Measurements from ENCODE around the gene AGPAT1. TPM values are rescaled to one million over a fixed set of nuclear protein-coding genes. Genes with fewer than 3 reads are reported as not detected.

Gene AGPAT1
- total RNA-seq, 2 experiments from 2014 or later = 30.4 to 30.5 TPM

GRCh38 chr6:32177183-32177787, 1.4 kb upstream of the AGPAT1 start:
- Mint-ChIP-seq H3K36me3 (ENCODE audit: low read depth) (peaks cover 24% of the 10 kb centered on the region), H3K4me3 (peak overlapping the region; percentile 92), H3K27ac (peak overlapping the region; percentile 98), H3K9me3 (ENCODE audit: low read depth) (no peaks in the 10 kb centered on the region), H3K4me1 (peaks cover 70% of the 10 kb centered on the region), H3K27me3 (no peaks in the 10 kb centered on the region)
- DNase-seq (peak; percentile 57), ATAC-seq (no peak)
- intact Hi-C loops (cut with DNase I, micrococcal nuclease) = loop anchor here (1.0 to 5.0 kb wide), 12 partner anchors 22 to 1620 kb away; partner anchors contain the start of genes HSD17B8 (in 2 of the 2), PPT2 (in 2 of the 2), PSMB8 (in 2 of the 2) and RXRB (in 2 of the 2)
- CTCF ChIA-PET = interaction anchor here (0.6 to 1.4 kb wide), 3 partner anchors 16 to 665 kb away, joined by 3 to 5 read pairs (median 4); partner anchors contain the start of gene GPSM3
- POLR2A ChIA-PET = interaction anchor here (0.8 to 1.4 kb wide), 5 partner anchors 14 to 794 kb away, joined by 3 to 7 read pairs (median 4); partner anchors contain the start of genes ATF6B, PSMB9 and TAP1

GRCh38 chr6:32176476-32177182, 745 bp upstream of the AGPAT1 start:
- Mint-ChIP-seq H3K4me3 (peak overlapping the region; percentile 92), H3K9me3 (ENCODE audit: low read depth) (no peaks in the 10 kb centered on the region), H3K27me3 (no peaks in the 10 kb centered on the region), H3K4me1 (peaks cover 67% of the 10 kb centered on the region), H3K36me3 (ENCODE audit: low read depth) (peaks cover 24% of the 10 kb centered on the region), H3K27ac (peak overlapping the region; percentile 98)
- DNase-seq = no peak
- ChIA-PET CTCF (interaction anchor here (1.3 to 1.4 kb wide), 2 partner anchors 17 to 19 kb away, joined by 4 to 5 read pairs; partner anchors contain the start of gene GPSM3), POLR2A (interaction anchor here (0.6 to 1.4 kb wide), 5 partner anchors 9 to 795 kb away, joined by 4 to 7 read pairs (median 5); partner anchors contain the start of genes ATF6B, PSMB9 and TAP1)
- intact Hi-C loops (cut with DNase I, micrococcal nuclease) = loop anchor here (1.0 to 5.0 kb wide), 13 partner anchors 22 to 1619 kb away; partner anchors contain the start of genes HSD17B8 (in 2 of the 2), PPT2 (in 2 of the 2), PSMB8 (in 2 of the 2) and RXRB (in 2 of the 2)
- ATAC-seq = no peak

GRCh38 chr6:32175322-32175710, 568 bp downstream of the AGPAT1 start:
- intact Hi-C loops (cut with DNase I, micrococcal nuclease) = loop anchor here (5.0 kb wide), 8 partner anchors 438 to 1618 kb away; partner anchors contain the start of genes HSD17B8 (in 2 of the 2), PSMB8 (in 2 of the 2), RXRB (in 2 of the 2) and SLC39A7 (in 2 of the 2)
- ATAC-seq = no peak
- ChIA-PET POLR2A (no interaction called here), CTCF (no interaction called here)
- H3K9me3 Mint-ChIP-seq (ENCODE audit: low read depth) = no peaks in the 10 kb centered on the region
- H3K27ac Mint-ChIP-seq = peak overlapping the region; percentile 83
- H3K4me1 Mint-ChIP-seq = peaks cover 57% of the 10 kb centered on the region
- peaks cover 21% of the 10 kb centered on the region for H3K36me3 Mint-ChIP-seq (ENCODE audit: low read depth)
- no peaks in the 10 kb centered on the region for H3K27me3 Mint-ChIP-seq
- DNase-seq = no peak
- peak overlapping the region; percentile 92 for H3K4me3 Mint-ChIP-seq

GRCh38 chr6:32174416-32174815, 1.5 kb downstream of the AGPAT1 start:
- ChIA-PET POLR2A (no interaction called here), CTCF (no interaction called here)

GRCh38 chr6:32173051-32173727, 2.7 kb downstream of the AGPAT1 start:
- POLR2A ChIA-PET = interaction anchor here (0.7 kb wide), 1 partner anchor 449 kb away, joined by 4 read pairs; no protein-coding TSS in a partner anchor
- H3K4me1 Mint-ChIP-seq = peaks cover 39% of the 10 kb centered on the region
- ATAC-seq = no peak

More at GRCh38 chr6:32174416-32174815, 1.5 kb downstream of the AGPAT1 start:
- H3K9me3 Mint-ChIP-seq (ENCODE audit: low read depth) = no peaks in the 10 kb centered on the region
- ATAC-seq = no peak
- intact Hi-C loops (cut with DNase I, micrococcal nuclease) = no loop called here
- peak overlapping the region; percentile 58 for H3K27ac Mint-ChIP-seq
- peaks cover 48% of the 10 kb centered on the region for H3K4me1 Mint-ChIP-seq
- peaks cover 18% of the 10 kb centered on the region for H3K36me3 Mint-ChIP-seq (ENCODE audit: low read depth)
- H3K4me3 Mint-ChIP-seq = no peak overlapping the region
- DNase-seq = no peak
- H3K27me3 Mint-ChIP-seq = no peaks in the 10 kb centered on the region

GRCh38 chr6:32171234-32171633, 4.7 kb downstream of the AGPAT1 start:
- Mint-ChIP-seq H3K9me3 (ENCODE audit: low read depth) (no peaks in the 10 kb centered on the region), H3K27ac (no peak overlapping the region), H3K27me3 (no peaks in the 10 kb centered on the region), H3K36me3 (ENCODE audit: low read depth) (peaks cover 25% of the 10 kb centered on the region), H3K4me1 (peaks cover 27% of the 10 kb centered on the region), H3K4me3 (no peak overlapping the region)
- no peak for ATAC-seq
- intact Hi-C loops (cut with DNase I, micrococcal nuclease) = no loop called here
- ChIA-PET POLR2A (no interaction called here), CTCF (interaction anchor here (0.6 to 1.4 kb wide), 2 partner anchors 9 to 44 kb away, joined by 3 read pairs; no protein-coding TSS in a partner anchor)
- DNase-seq = no peak

More at GRCh38 chr6:32173051-32173727, 2.7 kb downstream of the AGPAT1 start:
- CTCF ChIA-PET = interaction anchor here (0.6 kb wide), 1 partner anchor 436 kb away, joined by 3 read pairs; no protein-coding TSS in a partner anchor
- no peak for DNase-seq
- no peak overlapping the region for H3K4me3 Mint-ChIP-seq
- peak overlapping the region; percentile 17 for H3K27ac Mint-ChIP-seq
- no peaks in the 10 kb centered on the region for H3K9me3 Mint-ChIP-seq (ENCODE audit: low read depth)
- H3K36me3 Mint-ChIP-seq (ENCODE audit: low read depth) = peaks cover 19% of the 10 kb centered on the region
- intact Hi-C loops (cut with DNase I, micrococcal nuclease) = no loop called here
- H3K27me3 Mint-ChIP-seq = no peaks in the 10 kb centered on the region

- ChIA-PET POLR2A (no interaction called here), CTCF (no interaction called here)
- ATAC-seq = no peak
Measured at GRCh38 chr6:32170294-32170693, 5.6 kb downstream of the AGPAT1 start.

GRCh38 chr6:32168807-32169591, 6.9 kb downstream of the AGPAT1 start:
- no peak for ATAC-seq
- no peaks in the 10 kb centered on the region for H3K9me3 Mint-ChIP-seq (ENCODE audit: low read depth)
- no peak overlapping the region for H3K27ac Mint-ChIP-seq
- no peak overlapping the region for H3K4me3 Mint-ChIP-seq
- H3K4me1 Mint-ChIP-seq = peaks cover 15% of the 10 kb centered on the region
- DNase-seq = no peak
- POLR2A ChIA-PET = no interaction called here
- intact Hi-C loops (cut with DNase I, micrococcal nuclease) = no loop called here
- CTCF ChIA-PET = interaction anchor here (2.2 kb wide), 1 partner anchor 50 kb away, joined by 6 read pairs; no protein-coding TSS in a partner anchor
- no peaks in the 10 kb centered on the region for H3K27me3 Mint-ChIP-seq
- peaks cover 32% of the 10 kb centered on the region for H3K36me3 Mint-ChIP-seq (ENCODE audit: low read depth)

More at GRCh38 chr6:32170294-32170693, 5.6 kb downstream of the AGPAT1 start:
- DNase-seq = no peak
- Mint-ChIP-seq H3K27ac (no peak overlapping the region), H3K36me3 (ENCODE audit: low read depth) (peaks cover 30% of the 10 kb centered on the region), H3K4me1 (peaks cover 25% of the 10 kb centered on the region), H3K9me3 (ENCODE audit: low read depth) (no peaks in the 10 kb centered on the region), H3K27me3 (no peaks in the 10 kb centered on the region), H3K4me3 (no peak overlapping the region)
- intact Hi-C loops (cut with DNase I, micrococcal nuclease) = no loop called here

- H3K9me3 Mint-ChIP-seq (ENCODE audit: low read depth) = no peaks in the 10 kb centered on the region
- ATAC-seq = no peak
- H3K4me1 Mint-ChIP-seq = peaks cover 8% of the 10 kb centered on the region
- H3K27ac Mint-ChIP-seq = no peak overlapping the region
- DNase-seq = no peak
- H3K4me3 Mint-ChIP-seq = no peak overlapping the region
- ChIA-PET POLR2A (no interaction called here), CTCF (interaction anchor here (2.2 kb wide), 1 partner anchor 50 kb away, joined by 6 read pairs; no protein-coding TSS in a partner anchor)
- peaks cover 32% of the 10 kb centered on the region for H3K36me3 Mint-ChIP-seq (ENCODE audit: low read depth)
- H3K27me3 Mint-ChIP-seq = no peaks in the 10 kb centered on the region
- intact Hi-C loops (cut with DNase I, micrococcal nuclease) = no loop called here
Measured at GRCh38 chr6:32168350-32168749, 7.5 kb downstream of the AGPAT1 start.

GRCh38 chr6:32167761-32168262, 8.1 kb downstream of the AGPAT1 start:
- DNase-seq (no peak), ATAC-seq (no peak)
- ChIA-PET POLR2A (no interaction called here), CTCF (interaction anchor here (2.2 kb wide), 1 partner anchor 49 kb away, joined by 6 read pairs; no protein-coding TSS in a partner anchor)
- no peaks in the 10 kb centered on the region for H3K9me3 Mint-ChIP-seq (ENCODE audit: low read depth)
- H3K27ac Mint-ChIP-seq = no peak overlapping the region
- no peak overlapping the region for H3K4me3 Mint-ChIP-seq
- H3K36me3 Mint-ChIP-seq (ENCODE audit: low read depth) = peaks cover 35% of the 10 kb centered on the region
- H3K27me3 Mint-ChIP-seq = no peaks in the 10 kb centered on the region
- intact Hi-C loops (cut with DNase I, micrococcal nuclease) = no loop called here
- H3K4me1 Mint-ChIP-seq = peaks cover 3% of the 10 kb centered on the region
